Measurements from ENCODE around the gene VKORC1L1. TPM values are rescaled to one million over a fixed set of nuclear protein-coding genes. Genes with fewer than 3 reads are reported as not detected.

VKORC1L1 gene
- total RNA-seq, 1 donor from 2014 or later, result 16.0 TPM

- no peak overlapping the region for H2AFZ ChIP-seq (replicated peaks)
- Mint-ChIP-seq H3K36me3 (peaks cover 38% of the 10 kb centered on the region), H3K9me3 (no peaks in the 10 kb centered on the region), H3K4me1 (no peaks in the 10 kb centered on the region), H3K4me3 (no peak overlapping the region), H3K27ac (no peak overlapping the region), H3K27me3 (ENCODE audit: insufficient read depth, low read depth) (peaks cover 3% of the 10 kb centered on the region)
- H3K9ac ChIP-seq, result no peak overlapping the region
- TF ChIP-seq EZH2 (IDR thresholded peaks at IDR 0.05) (no peak), CTCF (IDR thresholded peaks at IDR 0.05) (no peak), EZH2phosphoT487 (IDR thresholded peaks at IDR 0.05) (no peak)
- H3K4me3 ChIP-seq, result no peak overlapping the region
- no peaks in the 10 kb centered on the region for H3F3A ChIP-seq (ENCODE audit: low read depth)
- no peaks in the 10 kb centered on the region for H4K20me1 ChIP-seq (ENCODE audit: low read depth)
- no peaks in the 10 kb centered on the region for H3K79me2 ChIP-seq (ENCODE audit: low read depth)
- H3K9me3 ChIP-seq (ENCODE audit: low read depth), result no peaks in the 10 kb centered on the region
- H3K4me1 ChIP-seq, result no peaks in the 10 kb centered on the region
- no peaks in the 10 kb centered on the region for H3K27me3 ChIP-seq
- H3K4me2 ChIP-seq, result no peak overlapping the region
- no peaks in the 10 kb centered on the region for H3K36me3 ChIP-seq
- no peak for DNase-seq (ENCODE audit: low spot score)
- no peak overlapping the region for H3K27ac ChIP-seq
Observed at GRCh38 chr7:65967361-65968155, 94.7 kb downstream of the VKORC1L1 start.

- no peak overlapping the region for H3K27ac Mint-ChIP-seq
- H3K36me3 Mint-ChIP-seq, result peaks cover 37% of the 10 kb centered on the region
- TF ChIP-seq EZH2phosphoT487 (IDR thresholded peaks at IDR 0.05) (no peak), EZH2 (IDR thresholded peaks at IDR 0.05) (no peak), CTCF (IDR thresholded peaks at IDR 0.05) (no peak)
- H3K9me3 Mint-ChIP-seq, result no peaks in the 10 kb centered on the region
- no peak for DNase-seq (ENCODE audit: low spot score)
- no peaks in the 10 kb centered on the region for H3K4me1 ChIP-seq
- H3K4me2 ChIP-seq, result no peak overlapping the region
- H3K27ac ChIP-seq, result no peak overlapping the region
- peaks cover 3% of the 10 kb centered on the region for H3K27me3 Mint-ChIP-seq (ENCODE audit: insufficient read depth, low read depth)
- no peaks in the 10 kb centered on the region for H3K79me2 ChIP-seq (ENCODE audit: low read depth)
- H3F3A ChIP-seq (ENCODE audit: low read depth), result no peaks in the 10 kb centered on the region
- H2AFZ ChIP-seq (replicated peaks), result no peak overlapping the region
- no peaks in the 10 kb centered on the region for H4K20me1 ChIP-seq (ENCODE audit: low read depth)
- no peaks in the 10 kb centered on the region for H3K36me3 ChIP-seq
- no peak overlapping the region for H3K9ac ChIP-seq
- no peak overlapping the region for H3K4me3 ChIP-seq
- no peak overlapping the region for H3K4me3 Mint-ChIP-seq
- H3K27me3 ChIP-seq, result no peaks in the 10 kb centered on the region
- H3K9me3 ChIP-seq (ENCODE audit: low read depth), result no peaks in the 10 kb centered on the region
- H3K4me1 Mint-ChIP-seq, result no peaks in the 10 kb centered on the region
Observed at GRCh38 chr7:65968256-65969185, 95.6 kb downstream of the VKORC1L1 start.

- Histone ChIP-seq H3K4me3 (no peak overlapping the region), H2AFZ (replicated peaks) (no peak overlapping the region), H3K4me2 (no peak overlapping the region), H3F3A (ENCODE audit: low read depth) (no peaks in the 10 kb centered on the region), H3K79me2 (ENCODE audit: low read depth) (no peaks in the 10 kb centered on the region), H3K27me3 (no peaks in the 10 kb centered on the region), H3K36me3 (no peaks in the 10 kb centered on the region), H3K27ac (no peak overlapping the region), H3K9me3 (ENCODE audit: low read depth) (no peaks in the 10 kb centered on the region), H3K4me1 (no peaks in the 10 kb centered on the region), H3K9ac (no peak overlapping the region), H4K20me1 (ENCODE audit: low read depth) (no peaks in the 10 kb centered on the region)
- peaks cover 36% of the 10 kb centered on the region for H3K36me3 Mint-ChIP-seq
- H3K27me3 Mint-ChIP-seq (ENCODE audit: insufficient read depth, low read depth), result peaks cover 3% of the 10 kb centered on the region
- no peak overlapping the region for H3K27ac Mint-ChIP-seq
- H3K4me1 Mint-ChIP-seq, result no peaks in the 10 kb centered on the region
- TF ChIP-seq EZH2phosphoT487 (IDR thresholded peaks at IDR 0.05), result no peak
- no peak for TF ChIP-seq CTCF (IDR thresholded peaks at IDR 0.05)
- no peak for TF ChIP-seq EZH2 (IDR thresholded peaks at IDR 0.05)
- H3K9me3 Mint-ChIP-seq, result no peaks in the 10 kb centered on the region
- DNase-seq (ENCODE audit: low spot score), result no peak
- no peak overlapping the region for H3K4me3 Mint-ChIP-seq
Observed at GRCh38 chr7:65971021-65971420, 98.1 kb downstream of the VKORC1L1 start.

All from neural progenitor cell (in vitro differentiated cells).